ENCODE measurements around the gene PIWIL1.

DNA sequence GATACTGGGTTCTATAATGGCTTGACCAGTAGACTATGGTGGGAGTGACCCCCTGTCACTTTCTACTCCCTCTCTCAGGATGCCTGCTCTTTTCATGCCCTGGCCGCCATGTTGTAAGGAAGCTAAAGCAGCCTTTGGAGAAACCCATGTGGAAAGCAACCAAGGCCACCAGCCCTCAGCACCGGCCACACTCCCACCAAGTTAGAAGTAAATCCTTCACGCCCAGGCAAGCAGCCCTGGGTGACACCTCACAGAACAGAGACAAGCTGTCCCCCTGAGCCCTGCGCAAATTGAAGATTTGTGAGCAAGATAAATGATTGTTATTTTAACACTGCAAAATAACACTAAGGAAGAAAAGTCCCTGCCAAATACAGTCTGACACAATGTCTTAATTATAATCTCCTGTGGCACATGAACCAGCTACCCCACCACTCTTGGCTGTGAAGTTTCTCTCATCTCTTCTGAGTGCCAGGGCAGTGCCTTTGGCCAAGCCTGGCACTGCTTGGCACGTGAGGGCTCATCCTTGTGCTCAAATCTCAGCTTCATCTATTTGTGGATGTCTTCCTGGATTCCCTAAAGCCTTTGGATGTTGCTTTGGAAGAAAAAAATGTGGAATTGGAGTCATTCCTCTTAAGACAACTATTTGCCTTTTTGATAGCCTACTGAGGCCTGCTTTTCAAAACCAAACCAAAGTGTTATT is 39.2 kb upstream of the PIWIL1 start:
- TF ChIP-seq, protein P1, sequence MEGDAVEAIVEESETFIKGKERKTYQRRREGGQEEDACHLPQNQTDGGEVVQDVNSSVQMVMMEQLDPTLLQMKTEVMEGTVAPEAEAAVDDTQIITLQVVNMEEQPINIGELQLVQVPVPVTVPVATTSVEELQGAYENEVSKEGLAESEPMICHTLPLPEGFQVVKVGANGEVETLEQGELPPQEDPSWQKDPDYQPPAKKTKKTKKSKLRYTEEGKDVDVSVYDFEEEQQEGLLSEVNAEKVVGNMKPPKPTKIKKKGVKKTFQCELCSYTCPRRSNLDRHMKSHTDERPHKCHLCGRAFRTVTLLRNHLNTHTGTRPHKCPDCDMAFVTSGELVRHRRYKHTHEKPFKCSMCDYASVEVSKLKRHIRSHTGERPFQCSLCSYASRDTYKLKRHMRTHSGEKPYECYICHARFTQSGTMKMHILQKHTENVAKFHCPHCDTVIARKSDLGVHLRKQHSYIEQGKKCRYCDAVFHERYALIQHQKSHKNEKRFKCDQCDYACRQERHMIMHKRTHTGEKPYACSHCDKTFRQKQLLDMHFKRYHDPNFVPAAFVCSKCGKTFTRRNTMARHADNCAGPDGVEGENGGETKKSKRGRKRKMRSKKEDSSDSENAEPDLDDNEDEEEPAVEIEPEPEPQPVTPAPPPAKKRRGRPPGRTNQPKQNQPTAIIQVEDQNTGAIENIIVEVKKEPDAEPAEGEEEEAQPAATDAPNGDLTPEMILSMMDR (conservative IDR thresholded peaks at IDR 0.05; ENCODE audit: low read depth in 2 of 2): no peak
- no peak for TF ChIP-seq POLR2AphosphoS5 (IDR thresholded peaks at IDR 0.05; ENCODE audit: low read depth)
- no peak for TF ChIP-seq JUNB (IDR thresholded peaks at IDR 0.05; ENCODE audit: unreplicated experiment)
- TF ChIP-seq EZH2 (IDR thresholded peaks at IDR 0.05; ENCODE audit: low read depth, unreplicated experiment): no peak
